LoVo (cell line): ENCODE measurements around the gene DLEU7.

Source experiments
- DNase-seq: peaks from one replicate; pipeline ENCODE4 v3.0.0-alpha.2; 2016; ENCODE audit warnings: low spot score

DLEU7 gene

DNA sequence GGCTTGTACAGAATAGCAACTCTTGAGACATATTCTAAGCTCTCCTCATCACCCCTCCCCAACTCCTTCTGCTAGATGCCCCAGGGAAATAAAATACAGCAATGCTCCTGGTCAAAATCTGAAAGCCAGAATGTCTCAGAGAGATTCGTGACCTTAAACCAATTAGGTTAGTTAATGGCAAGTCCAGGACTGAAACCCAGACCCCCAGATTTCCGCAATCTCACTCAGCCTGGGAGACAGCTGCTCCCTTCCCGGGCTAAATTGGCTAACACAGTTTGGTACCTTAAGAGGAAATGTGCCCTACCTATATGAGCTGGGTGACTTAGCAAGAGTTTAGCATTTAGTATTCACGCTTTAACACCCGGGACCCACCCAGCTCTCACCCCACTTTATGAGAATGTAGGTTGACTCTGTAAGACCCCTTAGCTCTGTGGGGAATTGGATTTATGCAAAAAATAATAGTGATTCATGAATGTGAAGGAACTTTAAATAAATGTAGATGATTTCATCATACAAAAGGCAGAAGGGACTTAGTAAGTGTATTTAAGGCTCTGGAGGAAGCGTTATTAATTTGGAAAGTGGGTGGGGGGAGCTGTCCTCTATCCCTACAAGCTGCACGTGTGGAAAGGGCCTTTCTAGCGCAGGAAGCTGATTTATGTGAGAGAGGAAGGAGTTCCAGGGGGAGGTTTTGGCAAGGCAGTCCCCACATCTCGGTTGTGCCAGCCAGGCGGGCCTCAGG is 1.1 kb downstream of the DLEU7 start:
- DNase-seq: no peak

DNA sequence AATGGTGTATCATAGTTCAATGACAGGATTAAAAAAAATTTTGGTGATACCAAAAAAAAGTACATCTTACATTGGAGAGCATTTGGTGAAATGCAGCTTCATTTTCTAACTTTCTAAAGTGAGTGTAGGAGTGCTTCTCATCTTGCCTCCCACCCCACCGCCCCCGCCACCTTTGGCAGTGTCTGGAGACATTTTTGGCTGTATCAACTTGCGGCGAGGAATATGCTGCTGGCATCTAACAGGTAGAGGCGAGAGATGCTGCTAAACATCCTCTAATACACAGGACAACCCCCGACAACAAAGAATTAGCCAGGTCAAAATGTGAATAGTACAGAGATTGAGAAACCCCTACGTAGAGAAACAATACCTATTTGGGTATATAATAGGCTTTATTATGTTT is 1.7 kb downstream of the DLEU7 start:
- DNase-seq: no peak

DNA sequence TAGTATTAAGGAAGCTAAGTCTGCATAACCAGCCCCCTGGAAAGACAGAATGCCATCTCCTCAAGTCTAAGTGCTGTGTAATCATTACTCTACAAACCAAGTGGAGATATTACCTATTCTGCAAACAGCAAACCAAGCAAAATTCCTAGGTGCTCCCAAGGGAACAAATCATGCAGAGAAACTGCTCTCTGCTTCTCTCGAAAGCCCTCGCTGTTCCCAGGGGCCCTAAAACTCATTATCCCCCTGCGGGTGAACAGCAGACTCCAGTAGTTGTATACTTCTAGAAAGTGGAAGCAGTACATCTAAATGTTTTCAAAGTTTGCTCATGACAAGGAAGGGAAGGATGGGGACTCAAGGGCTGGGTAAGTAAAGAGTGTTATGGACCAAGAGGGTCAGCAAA is 3.2 kb downstream of the DLEU7 start:
- DNase-seq: no peak

- DNase-seq: no peak
These were observed 3.7 kb downstream of the DLEU7 start for GRCh38 chr13:50839828-50840227.

- no peak for DNase-seq
These were observed 4.8 kb downstream of the DLEU7 start for GRCh38 chr13:50838701-50839100.

- DNase-seq: no peak
These were observed 5.5 kb downstream of the DLEU7 start for GRCh38 chr13:50838031-50838430.

DNA sequence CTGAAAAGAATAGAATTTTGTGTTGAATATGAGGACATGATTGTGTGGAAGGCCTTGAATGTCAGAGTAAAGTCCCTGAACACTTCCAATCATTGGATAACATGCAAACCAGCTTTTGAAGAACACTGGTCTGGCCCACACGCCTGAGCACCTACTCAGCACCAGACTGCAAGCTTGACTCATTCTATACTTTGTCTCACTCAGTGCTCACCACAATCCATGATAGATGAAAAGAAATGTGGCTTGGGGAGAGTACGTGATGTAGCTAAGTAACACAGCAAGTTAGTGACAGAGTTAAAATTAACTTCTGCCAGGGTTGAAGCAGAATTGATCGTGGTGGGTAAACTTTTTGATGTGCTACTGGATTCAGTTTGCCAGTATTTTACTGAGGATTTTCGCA is 12.0 kb downstream of the DLEU7 start:
- DNase-seq: no peak

- DNase-seq: no peak
These were observed 13.6 kb downstream of the DLEU7 start for GRCh38 chr13:50829896-50830295.

- DNase-seq: no peak
These were observed 14.3 kb downstream of the DLEU7 start for GRCh38 chr13:50829226-50829625.

GRCh38 chr13:50826035-50826434 is 17.5 kb downstream of the DLEU7 start:
- DNase-seq: no peak

GRCh38 chr13:50812242-50812641 is 31.2 kb downstream of the DLEU7 start:
- DNase-seq: no peak

- no peak for DNase-seq
These were observed 32.5 kb downstream of the DLEU7 start for GRCh38 chr13:50810998-50811397.

DNA sequence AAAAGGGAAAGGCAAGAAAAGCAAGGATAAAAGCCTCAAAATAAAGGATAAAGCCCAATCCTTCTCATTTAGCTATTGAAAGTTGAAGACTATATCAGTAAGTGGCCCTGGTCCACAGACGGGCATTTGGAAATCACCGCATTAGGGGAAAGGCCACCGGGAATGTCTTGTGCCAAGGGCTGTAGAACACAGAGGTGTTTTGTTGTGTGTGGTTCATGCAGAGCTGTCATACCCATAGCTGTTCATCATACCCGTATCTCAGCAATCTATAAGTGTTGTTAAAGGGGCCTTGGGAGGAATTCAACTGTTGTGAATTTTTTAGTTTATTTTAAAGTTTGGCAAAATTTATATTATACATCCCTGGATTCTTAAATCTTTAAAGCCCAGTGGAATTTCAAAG is 33.0 kb downstream of the DLEU7 start:
- no peak for DNase-seq

DNA sequence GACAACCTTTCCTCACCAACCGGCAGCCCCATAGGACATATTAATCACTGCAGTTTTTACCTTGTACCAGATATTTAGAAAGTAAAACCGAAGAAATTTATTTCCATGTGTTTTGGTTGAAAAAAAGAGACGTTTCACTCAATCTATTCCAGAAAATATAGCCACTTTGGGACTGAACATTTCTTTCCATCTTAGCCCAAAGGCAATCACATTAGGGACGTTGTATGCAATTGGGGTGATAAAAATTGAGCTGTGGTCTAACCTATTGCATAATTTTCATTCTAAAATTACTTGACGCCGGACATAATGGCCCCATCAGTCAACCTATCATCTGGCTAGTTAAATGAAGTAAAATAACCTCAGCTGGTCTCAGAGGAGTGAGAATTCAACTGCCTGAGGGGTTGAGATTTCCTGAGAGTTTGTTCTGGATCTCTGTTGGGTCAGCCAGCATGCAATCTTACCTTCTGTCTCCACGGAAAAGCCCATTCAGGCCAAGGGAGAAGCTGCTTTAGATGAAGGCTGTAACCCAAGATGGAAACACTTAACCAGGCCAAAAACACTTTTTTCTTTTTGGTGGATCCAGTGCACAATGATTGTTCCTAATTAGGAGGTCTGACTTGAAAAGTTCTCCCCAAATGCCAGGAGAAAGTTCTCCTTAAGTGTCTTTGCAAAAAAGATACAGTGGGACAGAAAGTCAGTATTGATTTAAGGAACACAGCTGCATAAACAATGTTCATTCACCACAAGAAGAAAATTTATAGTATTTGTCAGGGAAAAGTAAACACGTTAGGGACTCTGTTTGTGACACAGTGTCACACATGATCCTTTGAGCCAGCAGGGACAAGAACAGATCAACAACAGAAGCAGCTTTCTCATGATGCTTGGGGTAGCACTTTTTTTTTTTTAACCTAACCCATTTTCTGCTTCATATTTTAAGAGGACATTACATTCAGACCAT is 34.1 kb downstream of the DLEU7 start:
- DNase-seq: no peak

DNA sequence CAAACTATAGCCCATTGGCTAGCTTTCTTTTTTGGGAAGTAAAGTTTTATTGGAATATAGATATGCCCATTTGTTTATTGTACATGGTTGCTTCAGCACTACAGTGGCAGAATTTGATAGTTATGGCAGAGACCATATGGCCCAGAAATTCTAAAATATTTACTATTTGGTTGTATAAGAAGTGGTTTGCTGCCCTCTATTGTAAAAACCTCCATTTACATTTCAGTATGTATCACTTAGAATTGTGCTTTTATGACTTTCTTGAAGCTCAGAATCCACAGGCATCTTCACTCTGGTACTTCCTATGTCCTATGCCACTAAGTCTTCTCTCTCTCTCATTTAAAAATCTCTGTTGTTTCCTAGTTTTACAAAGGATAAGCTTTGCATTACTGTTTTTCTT is 37.7 kb downstream of the DLEU7 start:
- no peak for DNase-seq

DNA sequence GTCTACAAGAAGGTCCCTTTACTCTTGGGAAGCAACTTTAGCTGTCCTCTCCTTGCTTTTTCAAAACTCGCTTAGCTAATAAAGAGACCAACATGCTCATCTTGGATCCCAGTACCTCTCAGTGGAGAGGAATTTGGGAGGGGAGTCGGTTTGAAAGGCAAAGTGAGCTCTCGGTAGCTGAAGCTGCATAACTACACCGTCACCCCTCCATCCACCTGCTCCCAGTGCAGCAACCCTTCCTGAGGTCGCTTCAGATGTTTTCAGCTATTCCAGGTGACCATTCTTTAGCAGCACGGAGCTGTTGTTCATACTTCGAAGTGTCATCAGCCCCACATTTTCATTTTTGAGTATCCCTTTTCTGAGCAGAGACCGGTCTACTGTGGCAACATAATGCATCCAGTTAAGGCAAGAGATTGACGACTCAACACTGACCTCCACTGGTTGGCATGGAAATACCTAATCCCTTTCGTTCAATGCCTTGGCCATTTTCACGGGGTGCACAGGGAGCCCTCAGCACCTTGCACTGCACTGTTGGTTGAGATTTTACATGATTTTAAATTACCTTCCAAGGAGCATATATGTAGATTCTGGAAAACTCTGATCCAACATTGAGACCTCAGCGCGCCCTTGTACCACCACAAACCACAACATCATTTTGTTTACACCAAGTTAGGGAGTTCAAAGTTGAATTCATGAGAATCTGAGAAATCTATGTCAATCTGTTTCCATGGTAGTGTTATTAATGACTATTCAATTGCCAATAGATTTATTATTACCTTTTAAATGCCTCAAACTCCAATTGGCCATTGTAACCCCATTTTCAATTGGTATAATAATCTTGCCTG is 42.2 kb downstream of the DLEU7 start:
- DNase-seq: peak; percentile 21

DNA sequence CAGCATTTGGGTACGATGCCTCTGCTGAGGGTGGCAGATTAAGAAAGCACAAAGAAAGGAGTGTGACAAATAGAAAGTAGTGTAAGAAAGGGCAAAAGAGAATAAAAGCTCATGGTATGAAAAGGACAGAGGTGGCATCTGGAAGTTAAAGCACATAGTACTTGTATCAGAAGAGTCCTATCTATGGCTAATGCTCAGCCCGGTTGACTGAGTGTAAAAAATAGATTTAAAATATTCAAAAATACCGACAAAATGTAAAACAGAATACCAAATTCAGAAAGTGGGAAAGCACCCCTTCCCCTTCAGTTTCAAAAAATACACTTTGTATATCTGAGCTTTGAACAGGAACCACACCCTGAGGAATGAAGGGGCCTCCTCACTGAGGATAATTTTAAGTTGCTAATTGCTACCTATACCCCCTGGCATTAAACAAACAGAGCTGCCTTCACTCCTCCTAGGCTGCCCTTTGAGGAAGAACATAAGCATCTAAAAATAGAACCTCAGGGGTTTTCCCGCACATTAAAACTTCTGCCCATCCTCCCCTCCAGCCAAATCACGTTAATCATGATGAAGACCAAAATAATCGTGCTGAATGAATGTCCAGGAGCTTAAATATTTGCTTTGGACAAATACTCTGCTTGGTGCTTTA is 43.3 kb downstream of the DLEU7 start:
- DNase-seq: no peak

DNA sequence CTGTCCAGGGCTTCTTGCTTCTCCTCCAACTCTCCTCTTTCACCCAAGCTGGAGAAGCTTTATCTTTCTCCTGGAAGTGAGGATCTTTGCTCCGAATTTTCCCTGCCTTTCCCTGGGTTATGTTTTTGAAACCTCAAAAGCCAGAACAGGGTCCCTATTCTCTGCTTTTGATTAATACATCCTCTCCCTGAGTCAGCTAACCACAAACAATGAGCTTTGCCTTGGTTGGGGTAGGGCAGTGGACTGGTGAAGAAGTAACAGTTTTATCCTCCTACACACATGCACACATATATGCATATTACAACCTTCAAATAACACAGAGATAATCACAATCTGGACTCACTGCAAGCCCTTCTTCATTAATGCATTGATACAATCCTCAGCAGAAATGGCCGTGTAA is 44.6 kb downstream of the DLEU7 start:
- DNase-seq: no peak

DNA sequence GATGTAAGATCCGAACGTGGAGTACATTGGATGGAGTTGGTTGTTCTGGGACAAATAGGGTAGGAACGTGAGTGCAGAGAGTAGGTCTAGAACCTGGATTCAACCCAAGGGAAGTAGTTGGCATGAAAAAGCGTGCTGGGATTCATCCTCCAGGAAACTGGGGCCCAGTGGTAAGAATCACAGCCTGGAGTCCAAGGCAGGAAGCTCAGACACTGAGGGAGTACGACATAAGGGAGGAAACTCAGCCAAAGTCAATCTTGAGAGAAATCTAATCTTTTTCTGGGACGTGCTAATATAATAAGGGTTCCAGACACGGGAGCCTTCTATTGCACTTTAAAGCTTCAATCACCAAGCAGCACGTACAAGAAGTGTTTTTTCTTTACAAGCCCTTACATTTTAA is 46.4 kb downstream of the DLEU7 start:
- no peak for DNase-seq

DNA sequence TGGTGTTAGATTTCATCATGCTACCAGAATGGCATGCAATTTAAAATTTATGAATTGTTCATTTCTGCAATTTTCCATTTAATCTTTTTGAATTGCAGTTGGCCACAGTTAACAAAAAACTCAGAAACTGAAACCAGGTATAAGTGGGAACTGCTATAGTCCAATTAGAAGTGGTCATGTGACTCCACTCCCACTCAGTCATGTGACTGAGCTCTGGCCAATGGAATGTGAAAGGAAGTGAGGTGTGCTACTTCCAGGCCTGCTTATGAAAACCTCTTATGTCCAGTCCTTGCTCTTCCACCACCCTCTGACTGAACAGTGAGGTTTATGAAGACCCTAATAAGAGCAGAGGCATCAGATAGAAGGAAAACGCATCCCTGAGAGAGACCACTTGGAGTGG is 47.0 kb downstream of the DLEU7 start:
- no peak for DNase-seq

- no peak for DNase-seq
These were observed 49.3 kb downstream of the DLEU7 start for GRCh38 chr13:50794226-50794625.

GRCh38 chr13:50793026-50793425 is 50.5 kb downstream of the DLEU7 start:
- DNase-seq: no peak
